Activated naive CD4-positive, alpha-beta T cell treated with anti-CD3 and anti-CD28 coated beads for 36 hours (primary cell): Measurements from ENCODE around the gene DGKE. TPM values are rescaled to one million over a fixed set of nuclear protein-coding genes. Genes with fewer than 3 reads are reported as not detected.

Source experiments
- total RNA-seq, 2 experiments: library from RNA; stranded (reverse); gene quantifications; one replicate each; pipeline ENCODE4 v1.2.3, GENCODE V29; 2021

Gene DGKE
- total RNA-seq, 2 experiments from 2014 or later = 18.1 to 18.4 TPM

Other genes with a start within 250 kb of the DGKE start
- 1 to 10 TPM; 2.4 to 2.6 TPM for gene NOG, start 240.5 kb upstream of the DGKE start, total RNA-seq
- 1 to 10 TPM; 1.9 to 2.2 TPM for gene C17orf67, start 231 bp upstream of the DGKE start, total RNA-seq
- gene TRIM25, start 79.9 kb downstream of the DGKE start, total RNA-seq = 100 to 1,000 TPM; 157 to 161 TPM
- gene COIL, start 126.9 kb downstream of the DGKE start, total RNA-seq = 10 to 100 TPM; 16.9 to 18.2 TPM
- gene SCPEP1, start 144.0 kb downstream of the DGKE start, total RNA-seq = 10 to 100 TPM; 11.7 to 15.3 TPM